HG03469 (cell line): ENCODE results near the gene KIF19.
"Not testable (repeated sequence)": the region's sequence is repeated elsewhere in the genome, so short reads cannot be mapped to it uniquely, and the experiment has no call there.

Experiments used
- ATAC-seq: cut with Tn5 transposase; IDR thresholded peaks from one replicate; pipeline ENCODE4 v1.9.1; 2021; ENCODE audit warnings: mild to moderate bottlenecking, moderate library complexity, moderate number of reproducible peaks; ENCODE audit not compliant: unreplicated experiment

The KIF19 gene, protein sequence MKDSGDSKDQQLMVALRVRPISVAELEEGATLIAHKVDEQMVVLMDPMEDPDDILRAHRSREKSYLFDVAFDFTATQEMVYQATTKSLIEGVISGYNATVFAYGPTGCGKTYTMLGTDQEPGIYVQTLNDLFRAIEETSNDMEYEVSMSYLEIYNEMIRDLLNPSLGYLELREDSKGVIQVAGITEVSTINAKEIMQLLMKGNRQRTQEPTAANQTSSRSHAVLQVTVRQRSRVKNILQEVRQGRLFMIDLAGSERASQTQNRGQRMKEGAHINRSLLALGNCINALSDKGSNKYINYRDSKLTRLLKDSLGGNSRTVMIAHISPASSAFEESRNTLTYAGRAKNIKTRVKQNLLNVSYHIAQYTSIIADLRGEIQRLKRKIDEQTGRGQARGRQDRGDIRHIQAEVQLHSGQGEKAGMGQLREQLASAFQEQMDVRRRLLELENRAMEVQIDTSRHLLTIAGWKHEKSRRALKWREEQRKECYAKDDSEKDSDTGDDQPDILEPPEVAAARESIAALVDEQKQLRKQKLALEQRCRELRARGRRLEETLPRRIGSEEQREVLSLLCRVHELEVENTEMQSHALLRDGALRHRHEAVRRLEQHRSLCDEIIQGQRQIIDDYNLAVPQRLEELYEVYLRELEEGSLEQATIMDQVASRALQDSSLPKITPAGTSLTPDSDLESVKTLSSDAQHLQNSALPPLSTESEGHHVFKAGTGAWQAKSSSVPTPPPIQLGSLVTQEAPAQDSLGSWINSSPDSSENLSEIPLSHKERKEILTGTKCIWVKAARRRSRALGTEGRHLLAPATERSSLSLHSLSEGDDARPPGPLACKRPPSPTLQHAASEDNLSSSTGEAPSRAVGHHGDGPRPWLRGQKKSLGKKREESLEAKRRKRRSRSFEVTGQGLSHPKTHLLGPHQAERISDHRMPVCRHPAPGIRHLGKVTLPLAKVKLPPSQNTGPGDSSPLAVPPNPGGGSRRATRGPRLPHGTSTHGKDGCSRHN

DNA sequence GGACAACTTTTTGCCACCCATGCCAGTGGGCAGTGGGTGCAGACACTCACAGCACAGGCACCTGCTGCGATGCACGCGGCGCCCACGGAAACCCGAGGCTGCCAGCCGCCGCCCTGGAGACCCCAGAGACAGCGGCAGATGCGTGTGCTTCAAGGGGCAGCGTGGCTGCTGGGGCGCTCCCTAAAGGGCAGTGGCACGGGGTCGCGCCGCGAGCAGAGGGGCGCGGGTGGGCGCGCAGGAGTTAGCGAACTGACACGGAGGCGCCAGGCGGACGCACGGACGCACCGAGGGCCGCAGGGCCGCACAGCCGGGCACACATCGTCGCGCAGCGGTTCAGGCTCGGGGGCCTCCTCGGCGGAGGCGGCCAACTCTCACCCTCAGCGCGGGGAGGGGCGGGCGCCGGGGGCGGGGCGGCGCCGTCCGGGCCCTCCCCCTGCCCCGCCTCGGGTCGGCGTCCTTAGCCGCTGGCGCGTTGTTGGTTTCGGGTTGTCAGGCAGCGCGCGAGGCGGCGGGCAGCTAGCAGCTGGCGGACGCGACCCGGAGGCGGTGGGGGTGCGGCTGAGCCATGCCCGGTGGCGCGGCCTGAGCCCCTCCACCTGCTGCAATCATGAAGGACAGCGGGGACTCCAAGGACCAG is at the start of gene KIF19:
KIF19 (plus strand) TSS at position 484 of the 637 bp plus-strand sequence; CDS start at position 608, 124 bp downstream.
- ATAC-seq = no peak

DNA sequence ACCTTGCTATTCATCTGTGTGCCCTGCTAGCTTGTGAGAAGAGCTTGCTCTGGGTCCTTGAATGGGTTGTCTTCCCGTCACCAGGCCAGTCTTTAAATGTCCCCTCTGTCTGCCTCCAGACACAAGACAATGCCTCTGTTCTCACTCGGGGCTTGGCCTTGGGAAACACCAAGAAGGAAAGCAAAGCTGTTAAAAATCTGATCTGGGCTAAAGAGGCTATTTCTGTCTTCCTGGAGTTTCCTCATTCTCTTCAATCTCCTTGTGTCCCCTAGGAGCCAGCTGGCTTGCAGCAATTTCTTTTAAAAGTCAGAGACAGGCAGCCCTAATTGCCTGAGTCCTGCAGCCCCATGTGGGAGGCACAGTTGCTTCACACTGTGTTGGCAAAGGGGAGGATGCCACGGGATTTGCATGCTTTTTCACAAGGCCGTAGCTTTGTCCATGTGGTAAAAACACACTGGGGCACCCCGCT is 49.5 kb upstream of the KIF19 start:
- no peak for ATAC-seq

DNA sequence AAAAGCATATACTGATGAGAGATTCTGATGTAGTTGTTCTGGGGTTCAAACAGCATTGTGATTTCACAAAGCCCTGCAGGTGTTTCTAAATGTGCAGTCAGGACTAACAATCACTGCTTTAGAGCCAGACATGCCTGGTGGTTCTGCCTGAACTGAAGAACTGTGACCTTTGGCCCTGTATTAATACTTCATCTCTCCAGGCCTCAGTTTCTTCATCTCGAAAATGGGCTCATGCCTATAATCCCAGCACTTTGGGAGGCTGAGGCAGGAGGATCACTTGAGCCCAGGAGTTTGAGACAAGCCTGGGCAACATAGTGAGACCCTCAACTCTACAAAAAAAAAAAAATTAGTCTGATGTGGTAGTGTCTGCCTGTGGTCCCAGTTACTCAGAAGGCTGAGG is 48.1 kb upstream of the KIF19 start:
- ATAC-seq = no peak

DNA sequence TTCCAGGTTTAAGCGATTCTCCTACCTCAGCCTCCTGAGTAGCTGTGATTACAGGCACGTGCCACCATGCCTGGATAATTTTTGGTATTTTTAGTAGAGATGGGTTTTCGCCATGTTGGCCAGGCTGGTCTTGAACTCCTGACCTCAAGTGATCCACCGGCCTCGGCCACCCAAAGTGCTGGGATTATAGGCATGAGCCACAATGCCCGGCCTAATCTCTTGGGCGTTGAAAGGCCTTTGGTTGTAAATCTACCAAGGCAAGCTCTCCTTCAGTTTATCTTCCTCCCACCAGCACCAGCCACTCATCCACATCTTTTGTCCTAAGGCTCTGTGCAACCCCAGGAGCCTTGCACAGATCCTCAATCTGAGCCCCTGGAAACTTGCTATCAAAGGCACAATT is 46.4 kb upstream of the KIF19 start:
- not testable (repeated sequence) for ATAC-seq

DNA sequence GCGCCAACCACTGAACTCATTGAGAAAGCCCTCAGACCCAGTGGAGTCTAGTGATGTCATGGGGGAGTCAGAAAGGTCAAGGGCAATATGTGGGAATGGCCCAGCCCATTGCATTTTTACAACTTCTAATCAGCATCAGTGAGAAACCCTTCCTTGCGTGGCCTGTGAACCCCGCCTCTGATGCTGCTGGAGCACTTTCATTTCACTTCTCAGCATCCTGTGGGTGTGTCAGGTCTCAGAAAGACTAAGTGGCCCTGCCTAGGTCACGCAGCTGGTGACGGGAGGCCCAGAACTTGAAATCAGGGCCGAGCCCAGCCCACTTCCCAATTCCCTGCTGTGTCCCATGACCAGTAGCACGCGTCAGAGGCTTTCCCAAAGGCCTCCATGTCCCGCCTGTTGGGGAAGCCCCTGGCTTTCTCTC is 45.9 kb upstream of the KIF19 start:
- ATAC-seq = peak; percentile 42

DNA sequence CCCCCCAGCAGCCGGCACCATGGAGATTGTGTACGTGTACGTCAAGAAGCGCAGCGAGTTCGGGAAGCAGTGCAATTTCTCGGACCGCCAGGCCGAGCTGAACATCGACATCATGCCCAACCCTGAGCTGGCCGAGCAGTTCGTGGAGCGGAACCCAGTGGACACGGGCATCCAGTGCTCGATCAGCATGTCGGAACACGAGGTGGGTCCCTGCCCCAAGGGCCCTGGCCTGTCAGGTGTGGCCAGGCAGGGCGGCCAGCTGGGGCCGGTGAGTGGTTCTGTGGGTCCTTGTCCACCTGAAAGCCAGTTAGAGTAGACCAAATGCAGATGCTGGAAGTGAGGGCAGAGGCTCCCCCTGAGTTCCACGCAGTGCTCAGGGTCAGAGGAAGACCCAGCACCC is 44.2 kb upstream of the KIF19 start:
- no peak for ATAC-seq

DNA sequence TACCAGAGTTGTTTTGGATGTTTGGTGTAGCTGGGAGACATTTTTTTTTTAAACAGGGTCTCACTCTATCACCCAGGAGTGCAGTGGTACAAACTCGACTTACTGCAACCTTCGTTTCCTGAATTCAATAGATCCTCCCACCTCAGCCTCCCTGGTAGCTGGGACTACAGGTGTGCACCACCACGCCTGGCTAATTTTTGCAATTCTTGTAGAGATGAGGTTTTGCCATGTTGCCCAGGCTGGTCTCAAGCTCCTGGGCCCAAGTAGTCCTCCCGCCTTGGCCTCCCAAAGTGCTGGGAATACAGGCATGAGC is 43.8 kb upstream of the KIF19 start:
- ATAC-seq = not testable (repeated sequence)

DNA sequence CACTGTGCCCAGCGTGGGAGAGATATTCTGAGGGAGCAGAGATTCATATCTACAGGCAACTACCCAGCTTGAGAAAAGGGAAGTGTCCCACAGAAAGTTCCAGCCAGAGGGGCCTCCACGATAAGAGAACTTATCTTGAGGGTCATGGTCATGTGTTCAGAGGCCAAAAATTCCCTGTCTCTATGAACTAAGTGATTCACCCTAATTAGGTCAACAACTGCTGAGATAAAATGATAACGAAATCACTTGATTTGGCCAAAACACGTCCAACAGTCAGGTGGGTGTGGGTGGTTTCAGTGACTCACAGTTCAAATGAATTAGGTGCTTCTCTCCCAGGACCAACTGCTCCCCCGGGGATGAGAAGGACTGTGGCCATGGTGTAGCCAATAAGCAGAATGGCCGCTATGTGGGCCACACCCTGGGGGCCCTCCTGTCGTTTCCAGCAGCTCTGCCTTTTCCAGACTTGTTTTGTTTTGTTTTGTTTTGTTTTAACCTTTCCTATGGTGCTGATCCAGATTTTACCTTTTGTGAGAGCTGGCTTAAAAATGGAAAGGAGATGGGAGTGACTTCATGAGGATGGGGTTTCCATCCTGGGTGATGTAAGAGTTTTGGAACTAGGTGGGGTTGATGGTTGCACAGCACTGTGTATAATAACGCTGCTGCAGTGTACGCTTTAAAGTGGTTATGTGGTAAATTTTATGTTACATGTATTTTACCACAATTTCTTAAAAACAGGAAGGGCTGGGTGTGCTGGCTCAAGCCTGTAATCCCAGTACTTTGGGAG is 43.2 kb upstream of the KIF19 start:
- ATAC-seq = no peak

DNA sequence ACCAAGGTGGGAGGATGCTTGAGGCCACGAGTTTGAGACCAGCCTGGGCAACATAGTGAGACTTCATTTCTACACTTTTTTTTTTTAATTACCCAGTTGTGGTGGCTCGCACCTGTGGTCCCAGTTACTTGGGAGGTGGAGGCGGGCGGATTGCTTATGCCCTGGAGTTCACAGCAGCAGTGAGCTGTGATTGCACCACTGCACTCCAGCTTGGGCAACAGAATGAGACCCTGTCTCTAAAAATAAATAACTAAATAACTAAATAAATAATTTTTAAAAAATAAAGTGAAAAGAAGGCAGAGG is 42.7 kb upstream of the KIF19 start:
- no peak for ATAC-seq

DNA sequence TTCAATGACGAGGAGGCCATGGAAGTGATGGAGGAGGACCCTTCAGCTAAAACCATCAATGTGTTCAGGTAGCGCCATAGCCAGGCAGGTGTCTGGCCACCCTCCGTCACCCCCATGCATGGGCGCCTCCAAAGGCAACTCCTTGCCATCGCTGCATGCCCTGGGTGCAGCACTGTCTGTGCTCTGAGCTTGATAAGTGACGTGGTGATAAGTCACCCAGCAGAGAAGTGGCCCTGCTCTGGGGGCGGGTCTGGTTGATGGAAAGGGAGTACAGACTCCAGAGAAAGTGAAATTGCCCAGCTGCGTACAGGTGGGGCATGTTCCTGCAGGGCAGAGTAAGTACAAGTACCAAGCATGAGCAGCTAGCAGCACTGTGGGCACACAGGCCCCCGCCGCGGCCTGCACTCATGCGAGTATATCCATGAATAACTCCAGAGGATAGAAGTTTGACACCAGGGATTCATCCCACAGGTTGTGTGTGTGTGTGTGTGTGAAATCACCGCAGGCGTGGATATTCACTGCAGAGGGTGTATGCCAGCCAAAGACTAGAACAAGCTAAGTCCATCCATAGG is 38.9 kb upstream of the KIF19 start:
- ATAC-seq = no peak

DNA sequence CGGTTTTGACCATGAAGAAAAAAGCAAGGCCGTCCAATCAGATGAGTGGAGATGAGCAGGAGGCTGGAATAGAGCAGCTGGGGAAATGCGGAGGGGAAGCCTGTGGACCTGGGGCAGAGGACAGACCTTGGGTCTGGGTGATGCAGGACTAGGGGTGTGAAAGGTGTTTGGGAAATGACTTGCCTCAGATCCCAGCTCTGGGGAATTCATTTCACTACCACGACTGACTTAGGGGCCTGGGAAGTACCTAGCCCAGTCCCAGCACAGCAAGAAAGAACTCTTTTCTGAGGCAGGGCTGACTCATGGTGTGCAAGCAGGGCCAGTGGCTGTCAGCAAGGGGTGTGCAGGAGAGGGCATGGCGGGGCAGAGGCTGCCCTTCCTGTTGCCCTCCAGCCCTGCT is 37.2 kb upstream of the KIF19 start:
- ATAC-seq = no peak

DNA sequence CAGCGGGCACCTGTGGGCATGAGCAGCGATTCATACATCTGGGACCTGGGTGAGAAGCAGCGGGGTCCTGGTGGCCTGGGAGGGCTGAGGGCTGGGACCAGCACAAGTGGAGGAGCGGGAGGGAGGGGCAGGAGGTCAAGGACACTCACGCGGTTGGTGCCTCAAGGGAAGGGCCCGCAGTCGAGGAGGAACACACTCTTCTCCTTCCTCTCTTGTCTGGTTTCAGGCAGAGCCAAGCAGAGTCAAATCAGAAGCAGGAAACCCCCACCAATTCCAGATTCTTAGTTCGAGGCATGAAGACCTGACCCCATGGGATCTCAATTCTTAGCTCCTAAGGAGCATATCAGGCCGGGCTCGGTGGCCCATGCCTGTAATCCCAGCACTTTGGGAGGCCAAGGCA is 36.3 kb upstream of the KIF19 start:
- ATAC-seq = no peak

DNA sequence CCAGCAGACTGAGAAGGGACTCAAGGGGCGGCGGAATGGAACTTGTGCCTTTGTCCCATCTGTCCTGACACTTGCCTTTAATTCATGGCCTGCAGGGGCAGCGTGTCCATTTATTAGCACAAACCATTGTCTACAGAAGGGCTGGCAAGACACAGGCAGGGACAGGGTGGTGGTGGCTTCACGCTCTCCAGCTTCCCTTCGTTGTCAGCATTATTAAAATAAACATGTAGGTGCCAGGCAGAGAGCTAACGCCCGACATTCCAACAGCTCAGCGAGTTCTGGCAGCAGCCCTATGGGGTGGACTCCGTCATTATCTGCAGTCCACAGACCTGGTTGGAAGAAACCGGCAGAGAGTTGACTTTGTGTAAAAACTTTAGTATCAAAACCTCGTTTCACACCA is 35.7 kb upstream of the KIF19 start:
- ATAC-seq = no peak

DNA sequence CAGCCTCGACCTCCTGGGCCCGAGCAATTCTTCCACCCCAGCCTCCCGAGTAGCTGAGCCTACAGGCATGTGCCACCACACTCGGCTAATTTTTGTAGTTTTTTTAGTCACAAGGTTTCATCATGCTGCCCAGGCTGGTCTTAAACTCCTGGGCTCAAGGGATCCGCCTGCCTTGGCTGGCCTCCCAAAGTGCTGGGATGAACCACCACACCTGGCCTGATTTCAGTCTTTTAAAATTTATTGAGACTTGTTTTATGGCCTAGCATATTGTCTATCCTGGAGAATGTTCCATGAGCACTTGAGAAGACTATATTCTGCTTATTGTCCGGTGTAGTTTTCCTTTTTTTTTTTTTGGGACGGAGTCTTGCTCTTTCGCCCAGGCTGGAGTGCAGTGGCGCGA is 33.5 kb upstream of the KIF19 start:
- no peak for ATAC-seq

DNA sequence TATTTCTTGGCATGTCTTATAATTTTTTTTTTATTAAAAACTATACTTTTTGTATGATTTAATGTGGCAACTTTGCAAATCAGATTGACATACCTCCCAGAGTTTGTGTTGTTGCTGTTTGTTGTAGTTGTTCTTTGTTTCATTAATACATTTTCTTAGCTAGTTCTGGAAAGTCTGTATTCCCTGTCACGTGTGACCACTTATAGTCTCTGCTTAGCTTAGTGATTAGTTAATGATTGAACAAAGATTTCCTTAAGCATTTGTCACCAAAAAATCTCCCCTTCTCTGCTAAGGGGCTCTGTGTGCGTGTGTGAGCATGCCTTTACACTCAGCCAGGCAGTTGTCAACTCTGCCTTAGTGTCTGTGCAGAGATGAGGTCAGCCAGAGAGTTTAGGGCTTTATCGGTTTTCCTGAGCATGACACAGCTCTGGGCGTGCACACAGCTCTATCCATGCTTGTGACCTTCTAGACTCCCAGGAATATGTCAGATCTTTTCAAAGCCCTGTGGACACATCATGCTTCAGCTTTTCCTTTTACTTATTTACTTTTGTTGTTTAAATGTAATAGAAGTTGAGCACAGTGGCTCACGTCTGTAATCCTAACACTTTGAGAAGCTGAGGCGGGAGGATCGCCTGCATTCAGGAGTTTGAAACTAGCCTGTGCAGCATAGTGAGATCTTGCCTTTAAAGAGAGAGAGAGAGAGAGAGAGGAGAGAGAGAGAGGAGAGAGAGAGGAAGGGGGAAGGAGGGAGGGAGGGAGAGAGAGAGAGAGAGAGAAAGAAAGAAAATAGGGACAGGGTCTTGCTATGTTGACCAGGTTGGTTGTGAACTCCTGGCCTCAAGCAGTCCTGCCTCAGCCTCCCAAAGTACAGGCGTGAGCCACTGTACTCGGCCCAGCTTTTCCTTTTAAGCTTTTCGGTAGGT is 30.1 kb upstream of the KIF19 start:
- ATAC-seq = no peak

DNA sequence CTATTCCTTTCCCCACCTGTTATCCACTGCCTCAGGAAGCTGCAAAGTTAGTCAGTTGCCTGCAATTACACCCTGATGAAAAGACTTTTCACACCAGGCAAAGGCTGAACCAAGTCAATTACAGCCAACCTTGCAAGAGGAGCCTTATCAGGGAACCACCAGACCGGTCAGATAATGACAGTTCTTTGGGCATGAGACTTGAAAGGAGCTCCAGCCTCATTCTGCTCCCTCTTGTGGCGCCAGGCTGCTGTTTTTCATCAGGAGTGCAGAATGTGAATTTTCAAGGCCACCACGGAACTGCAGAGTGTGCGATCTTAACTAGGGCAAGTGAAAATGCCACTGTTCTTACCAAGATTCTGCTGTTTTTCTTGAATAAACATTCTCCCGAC is 29.5 kb upstream of the KIF19 start:
- no peak for ATAC-seq

DNA sequence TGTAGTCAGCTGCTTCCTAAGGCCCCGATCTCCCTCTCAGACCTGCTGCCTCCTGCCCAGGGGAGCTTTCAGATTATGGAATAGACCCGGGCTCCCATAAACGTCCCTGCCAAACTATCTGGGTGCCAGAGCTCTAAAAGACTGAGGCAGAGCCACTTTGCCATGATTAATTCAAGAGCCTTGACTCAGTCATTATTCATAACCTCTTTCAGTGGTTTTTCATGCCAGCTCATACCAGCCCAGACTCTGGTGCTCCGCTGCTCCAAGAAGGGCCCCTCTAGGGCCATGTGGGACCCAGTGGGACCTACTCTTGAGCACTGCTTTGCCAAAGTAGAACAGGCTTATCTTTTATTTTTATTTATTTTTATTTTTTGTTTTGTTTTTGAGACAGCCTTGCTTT is 28.1 kb upstream of the KIF19 start:
- no peak for ATAC-seq

DNA sequence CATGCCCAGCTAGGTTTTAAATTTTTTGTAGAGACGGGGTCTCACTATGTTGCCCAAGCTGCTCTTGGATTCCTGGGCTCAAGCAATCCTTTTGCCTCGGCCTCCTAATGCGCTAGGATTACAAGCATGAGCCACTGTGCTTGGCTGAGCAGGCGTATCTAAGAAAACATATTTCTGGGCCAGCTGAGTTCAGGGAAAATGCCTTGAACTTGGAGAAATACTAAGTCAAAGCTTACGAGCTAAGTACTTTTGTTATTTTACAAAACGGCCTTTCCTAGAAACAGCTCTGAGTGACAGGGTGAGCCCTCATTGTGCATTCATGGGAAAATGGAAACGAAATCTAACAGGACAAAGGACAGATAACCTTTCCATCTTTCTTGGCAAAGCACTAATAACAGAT is 27.2 kb upstream of the KIF19 start:
- ATAC-seq = no peak

DNA sequence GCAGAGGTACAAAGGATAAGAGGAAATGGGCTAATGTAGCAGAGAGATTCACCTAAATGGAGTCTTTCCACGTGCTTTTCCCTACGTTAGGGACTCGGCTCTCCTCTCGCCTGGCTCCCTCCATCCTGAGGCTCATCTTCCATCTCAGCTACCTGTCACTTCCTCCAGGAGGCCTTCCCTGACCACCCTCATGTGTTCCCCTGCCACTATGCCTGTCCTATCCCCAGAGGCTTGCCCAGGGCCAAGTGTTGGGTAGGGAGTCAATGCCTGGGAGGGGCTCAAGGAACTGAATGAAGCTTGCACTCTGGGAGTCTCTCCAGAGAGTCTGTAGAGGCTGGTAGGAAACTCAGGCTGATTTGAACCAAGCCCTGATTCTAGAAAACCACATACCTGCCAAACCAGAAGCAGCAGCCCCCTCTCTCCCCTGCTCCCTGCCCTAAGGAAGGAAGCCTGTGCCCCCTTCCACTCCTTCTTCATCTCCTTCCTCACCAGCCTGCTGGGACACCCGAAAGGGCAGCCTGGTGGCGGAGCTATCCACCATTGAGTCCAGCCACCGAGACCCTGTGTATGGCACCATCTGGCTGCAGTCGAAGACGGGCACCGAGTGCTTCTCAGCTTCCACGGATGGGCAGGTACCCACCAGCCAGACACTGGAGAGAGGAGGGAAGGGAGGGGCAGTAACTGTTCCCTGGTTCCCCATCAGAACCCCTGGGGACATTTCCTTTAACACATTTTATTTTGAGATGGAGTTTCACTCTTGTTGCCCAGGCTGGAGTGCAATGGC is 26.6 kb upstream of the KIF19 start:
- ATAC-seq = no peak
